ENCODE measurements around the gene DOCK4.

- TF ChIP-seq CTCF (IDR thresholded peaks at IDR 0.05) (no peak), EP300 (IDR thresholded peaks at IDR 0.05) (no peak)
These were observed 90.3 kb downstream of the DOCK4 start for GRCh38 chr7:112115880-112116279.
